ENCODE measurements around the gene MYO18A.

Gene MYO18A

GRCh38 chr17:29111816-29112499, 68.2 kb downstream of the MYO18A start:
- DNase-seq (ENCODE audit: low read depth in 2 of 2): peak; percentile 71 to 78
- no peak overlapping the region for H3K4me3 ChIP-seq (replicated peaks in 1 of 2; ENCODE audit: low read depth in 2 of 2, low read length in 2 of 2)
- TF ChIP-seq CTCF (IDR thresholded peaks at IDR 0.05; ENCODE audit: low read depth, low read length): peak; percentile 100

GRCh38 chr17:29110372-29110757, 69.8 kb downstream of the MYO18A start:
- TF ChIP-seq CTCF (IDR thresholded peaks at IDR 0.05; ENCODE audit: low read depth, low read length): no peak
- no peak overlapping the region for H3K4me3 ChIP-seq (replicated peaks in 1 of 2; ENCODE audit: low read depth in 2 of 2, low read length in 2 of 2)
- DNase-seq (ENCODE audit: low read depth in 2 of 2): no peak

GRCh38 chr17:29109477-29110371, 70.5 kb downstream of the MYO18A start:
- no peak for DNase-seq (ENCODE audit: low read depth in 2 of 2)
- H3K4me3 ChIP-seq (replicated peaks in 1 of 2; ENCODE audit: low read depth in 2 of 2, low read length in 2 of 2): no peak overlapping the region
- no peak for TF ChIP-seq CTCF (IDR thresholded peaks at IDR 0.05; ENCODE audit: low read depth, low read length)

GRCh38 chr17:29108823-29109476, 71.2 kb downstream of the MYO18A start:
- DNase-seq (ENCODE audit: low read depth in 2 of 2): no peak
- no peak overlapping the region for H3K4me3 ChIP-seq (replicated peaks in 1 of 2; ENCODE audit: low read depth in 2 of 2, low read length in 2 of 2)
- no peak for TF ChIP-seq CTCF (IDR thresholded peaks at IDR 0.05; ENCODE audit: low read depth, low read length)

GRCh38 chr17:29107933-29108822, 72.0 kb downstream of the MYO18A start:
- TF ChIP-seq CTCF (IDR thresholded peaks at IDR 0.05; ENCODE audit: low read depth, low read length): peak; percentile 14
- no peak overlapping the region for H3K4me3 ChIP-seq (replicated peaks in 1 of 2; ENCODE audit: low read depth in 2 of 2, low read length in 2 of 2)
- no peak for DNase-seq (ENCODE audit: low read depth in 2 of 2)

- no peak for TF ChIP-seq CTCF (IDR thresholded peaks at IDR 0.05; ENCODE audit: low read depth, low read length)
- DNase-seq (ENCODE audit: low read depth in 2 of 2): no peak
- no peak overlapping the region for H3K4me3 ChIP-seq (replicated peaks in 1 of 2; ENCODE audit: low read depth in 2 of 2, low read length in 2 of 2)
These were observed 73.1 kb downstream of the MYO18A start for GRCh38 chr17:29107084-29107483.

Data from cardiac fibroblast (primary cell).